Activated naive CD8-positive, alpha-beta T cell treated with anti-CD3 and anti-CD28 coated beads for 36 hours (primary cell): ENCODE measurements around the gene GRAMD1B. TPM values are rescaled to one million over a fixed set of nuclear protein-coding genes. Genes with fewer than 3 reads are reported as not detected.
A peak's percentile ranks its signal among the peaks of the same experiment; 100 is the strongest.

Source experiments
- DNase-seq: peaks from one replicate; pipeline ENCODE4 v3.0.0; 2021
- H3K27ac Mint-ChIP-seq: one replicate; pipeline ENCODE4 v1.8.0; 2022; ENCODE audit warnings: mild to moderate bottlenecking, moderate library complexity, mixed read lengths
- H3K27me3 Mint-ChIP-seq: one replicate; pipeline ENCODE4 v1.8.0; 2022; ENCODE audit warnings: mild to moderate bottlenecking, mixed read lengths
- H3K36me3 Mint-ChIP-seq: one replicate; pipeline ENCODE4 v1.8.0; 2021; ENCODE audit warnings: mild to moderate bottlenecking, mixed read lengths
- H3K4me1 Mint-ChIP-seq: one replicate; pipeline ENCODE4 v1.8.0; 2021; ENCODE audit warnings: mixed read lengths
- H3K4me3 Mint-ChIP-seq: one replicate; pipeline ENCODE4 v1.8.0; 2022; ENCODE audit warnings: mild to moderate bottlenecking, moderate library complexity, mixed read lengths
- H3K9me3 Mint-ChIP-seq: one replicate; pipeline ENCODE4 v1.8.0; 2022; ENCODE audit warnings: mixed read lengths
- total RNA-seq, 2 experiments: library from RNA; stranded (reverse); gene quantifications; one replicate each; pipeline ENCODE4 v1.2.3, GENCODE V29; 2021

Gene GRAMD1B
- total RNA-seq, 2 experiments from 2014 or later: 20.3 to 20.6 TPM

DNA sequence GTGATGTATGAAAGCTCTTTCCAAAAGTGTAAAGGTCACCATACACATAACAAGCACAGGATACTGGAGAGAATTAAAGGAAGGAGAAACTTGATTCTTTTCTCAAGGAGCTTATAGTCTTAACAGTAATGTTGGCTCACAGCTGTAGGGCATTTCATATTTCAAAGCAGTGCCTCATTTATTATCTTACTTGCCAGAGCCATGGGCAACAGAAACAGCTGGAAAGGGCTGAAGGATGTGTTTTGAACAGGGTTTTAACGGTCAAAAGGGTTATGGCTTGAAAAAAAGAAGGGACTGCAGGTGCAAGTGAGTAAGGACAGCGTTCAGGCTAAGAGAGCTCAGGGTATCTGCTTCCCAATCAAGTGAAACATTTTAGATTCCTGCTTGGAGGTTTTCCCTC is 2.7 kb upstream of the GRAMD1B start:
- H3K4me3 Mint-ChIP-seq: no peak overlapping the region
- H3K9me3 Mint-ChIP-seq: no peaks in the 10 kb centered on the region
- H3K36me3 Mint-ChIP-seq: peaks cover 9% of the 10 kb centered on the region
- peaks cover 16% of the 10 kb centered on the region for H3K4me1 Mint-ChIP-seq
- peaks cover 26% of the 10 kb centered on the region for H3K27me3 Mint-ChIP-seq
- no peak for DNase-seq
- H3K27ac Mint-ChIP-seq: no peak overlapping the region

DNA sequence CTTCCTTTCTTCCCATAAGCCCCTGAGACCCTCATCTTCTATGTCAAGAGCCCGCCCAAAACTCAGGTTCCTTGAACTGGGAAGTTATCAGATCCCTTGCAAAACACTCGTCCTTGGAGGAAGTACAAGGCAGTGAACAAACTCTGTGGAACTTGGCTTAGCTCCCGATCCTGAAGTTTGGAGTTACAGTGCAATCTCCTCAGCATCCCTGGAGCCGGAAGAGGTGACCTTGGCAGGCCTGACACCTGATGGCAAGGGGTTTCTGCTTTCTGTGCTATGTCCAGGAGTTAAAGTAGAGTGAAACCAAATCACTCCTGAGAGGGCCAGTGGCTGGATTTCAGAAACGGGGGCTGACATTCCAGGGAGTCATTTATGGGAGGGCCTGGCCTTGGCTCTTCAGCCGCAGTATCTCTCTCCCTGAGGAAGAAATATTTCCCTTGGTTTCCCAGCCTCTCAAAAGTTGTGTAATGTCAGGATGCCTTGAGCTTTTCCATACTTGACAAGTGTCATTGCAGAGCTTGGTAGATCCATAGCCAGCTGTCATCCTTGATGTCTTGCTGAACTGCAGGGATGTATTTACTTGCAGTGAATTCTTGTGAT is 1.9 kb upstream of the GRAMD1B start:
- Mint-ChIP-seq H3K4me1 (peaks cover 21% of the 10 kb centered on the region), H3K9me3 (no peaks in the 10 kb centered on the region), H3K4me3 (no peak overlapping the region), H3K27me3 (peaks cover 18% of the 10 kb centered on the region), H3K36me3 (peaks cover 15% of the 10 kb centered on the region), H3K27ac (no peak overlapping the region)
- no peak for DNase-seq

- Mint-ChIP-seq H3K4me1 (peaks cover 28% of the 10 kb centered on the region), H3K9me3 (no peaks in the 10 kb centered on the region), H3K4me3 (peak overlapping the region; percentile 90), H3K36me3 (peaks cover 20% of the 10 kb centered on the region), H3K27me3 (peaks cover 10% of the 10 kb centered on the region), H3K27ac (peak overlapping the region; percentile 3)
- no peak for DNase-seq
These were observed 733 bp upstream of the GRAMD1B start for GRCh38 chr11:123429336-123429735.

DNA sequence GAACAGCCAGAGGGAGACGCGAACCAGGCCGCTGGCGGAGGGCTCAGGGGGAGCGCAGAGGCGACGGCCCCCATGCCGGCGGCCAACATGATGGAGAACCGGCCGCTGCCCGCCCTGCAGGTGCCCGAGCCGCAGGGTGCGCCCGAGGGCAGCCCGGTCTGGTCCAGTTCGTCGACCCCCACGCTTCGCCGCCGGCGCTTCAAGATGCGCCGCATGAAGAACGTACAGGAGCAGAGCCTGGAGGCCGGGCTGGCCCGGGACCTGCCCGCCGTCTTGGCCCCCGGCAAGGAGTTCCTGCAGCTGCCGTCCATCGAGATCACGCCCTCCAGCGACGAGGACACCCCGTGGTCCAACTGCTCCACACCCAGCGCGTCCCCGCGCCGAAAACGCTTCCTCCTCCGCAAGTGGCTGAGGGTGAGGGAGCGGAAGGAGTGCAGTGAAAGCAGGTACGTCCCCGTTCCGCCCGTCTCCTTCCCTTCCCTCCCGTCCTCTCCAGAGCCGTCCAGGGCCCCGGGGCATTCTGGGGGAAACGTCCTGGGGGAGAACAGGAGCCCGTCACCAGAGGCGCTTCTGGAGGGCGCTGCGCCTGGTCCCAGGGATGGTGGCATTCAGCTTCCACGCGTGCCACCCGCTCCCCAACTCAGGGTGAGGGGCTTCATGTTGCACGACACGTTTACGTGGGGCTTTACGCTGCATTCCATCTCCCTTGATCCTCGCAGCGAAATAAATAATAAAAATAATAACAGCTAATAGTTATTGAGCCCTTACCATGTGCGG is 840 bp downstream of the GRAMD1B start:
- DNase-seq: peak; percentile 75
- H3K9me3 Mint-ChIP-seq: no peaks in the 10 kb centered on the region
- peaks cover 23% of the 10 kb centered on the region for H3K36me3 Mint-ChIP-seq
- H3K4me1 Mint-ChIP-seq: peaks cover 28% of the 10 kb centered on the region
- H3K27me3 Mint-ChIP-seq: peaks cover under 1% of the 10 kb centered on the region
- H3K27ac Mint-ChIP-seq: peak overlapping the region; percentile 65
- peak overlapping the region; percentile 90 for H3K4me3 Mint-ChIP-seq

GRCh38 chr11:123431619-123432018 is 1.6 kb downstream of the GRAMD1B start:
- H3K9me3 Mint-ChIP-seq: peaks cover 3% of the 10 kb centered on the region
- peak overlapping the region; percentile 90 for H3K4me3 Mint-ChIP-seq
- peak overlapping the region; percentile 42 for H3K27ac Mint-ChIP-seq
- DNase-seq: peak; percentile 17
- peaks cover 29% of the 10 kb centered on the region for H3K36me3 Mint-ChIP-seq
- peaks cover 33% of the 10 kb centered on the region for H3K4me1 Mint-ChIP-seq
- no peaks in the 10 kb centered on the region for H3K27me3 Mint-ChIP-seq

DNA sequence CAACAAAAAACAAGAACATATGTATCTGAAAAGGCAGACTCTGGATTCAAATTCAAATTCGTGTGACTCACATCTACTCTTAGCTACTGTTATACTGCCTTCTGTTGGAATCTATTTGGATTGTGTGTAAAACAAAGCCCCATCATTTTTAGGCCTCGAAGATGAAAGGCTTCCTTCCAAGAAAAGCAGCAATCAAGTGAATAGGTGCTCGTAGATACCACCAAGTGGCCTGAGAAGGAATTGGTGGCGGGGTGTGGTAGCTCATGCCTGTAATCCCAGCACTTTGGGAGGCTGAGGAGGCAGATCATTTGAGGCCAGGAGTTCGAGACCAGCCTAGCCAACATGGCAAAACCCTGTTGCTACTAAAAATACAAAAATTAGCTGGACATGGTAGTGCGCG is 4.2 kb downstream of the GRAMD1B start:
- no peak overlapping the region for H3K4me3 Mint-ChIP-seq
- H3K9me3 Mint-ChIP-seq: peaks cover 3% of the 10 kb centered on the region
- H3K27ac Mint-ChIP-seq: no peak overlapping the region
- peaks cover 57% of the 10 kb centered on the region for H3K4me1 Mint-ChIP-seq
- H3K27me3 Mint-ChIP-seq: no peaks in the 10 kb centered on the region
- DNase-seq: peak; percentile 31
- peaks cover 42% of the 10 kb centered on the region for H3K36me3 Mint-ChIP-seq

DNA sequence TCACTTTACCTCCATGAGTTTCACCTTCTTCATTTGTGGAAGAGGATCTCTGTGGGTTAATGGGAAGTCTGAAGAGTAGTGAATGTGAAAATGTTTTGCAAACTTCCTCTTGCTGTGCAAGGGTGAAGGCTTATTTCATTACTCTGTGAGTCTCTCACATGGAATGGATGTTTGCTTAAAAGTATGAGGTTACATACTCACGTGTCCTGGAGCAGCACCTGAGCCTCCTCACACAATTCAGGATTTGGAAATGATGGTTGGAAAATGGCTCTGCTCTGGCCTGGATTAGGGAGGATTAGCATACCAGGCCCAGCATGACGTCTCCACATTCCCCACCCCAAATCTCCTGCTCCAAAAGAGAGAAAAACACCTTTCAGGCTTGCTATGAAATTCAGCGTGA is 4.8 kb downstream of the GRAMD1B start:
- H3K27ac Mint-ChIP-seq: no peak overlapping the region
- no peak overlapping the region for H3K4me3 Mint-ChIP-seq
- H3K27me3 Mint-ChIP-seq: no peaks in the 10 kb centered on the region
- DNase-seq: no peak
- peaks cover 46% of the 10 kb centered on the region for H3K36me3 Mint-ChIP-seq
- H3K9me3 Mint-ChIP-seq: peaks cover 3% of the 10 kb centered on the region
- H3K4me1 Mint-ChIP-seq: peaks cover 57% of the 10 kb centered on the region

GRCh38 chr11:123437236-123437979 is 7.3 kb downstream of the GRAMD1B start:
- Mint-ChIP-seq H3K4me3 (no peak overlapping the region), H3K4me1 (peaks cover 53% of the 10 kb centered on the region), H3K9me3 (peaks cover 3% of the 10 kb centered on the region), H3K27me3 (no peaks in the 10 kb centered on the region), H3K27ac (peak overlapping the region; percentile 35), H3K36me3 (peaks cover 44% of the 10 kb centered on the region)
- no peak for DNase-seq

- peaks cover 3% of the 10 kb centered on the region for H3K9me3 Mint-ChIP-seq
- H3K27me3 Mint-ChIP-seq: no peaks in the 10 kb centered on the region
- no peak overlapping the region for H3K4me3 Mint-ChIP-seq
- no peak for DNase-seq
- peaks cover 37% of the 10 kb centered on the region for H3K36me3 Mint-ChIP-seq
- peak overlapping the region; percentile 54 for H3K27ac Mint-ChIP-seq
- peaks cover 48% of the 10 kb centered on the region for H3K4me1 Mint-ChIP-seq
These were observed 8.1 kb downstream of the GRAMD1B start for GRCh38 chr11:123438131-123438627.

DNA sequence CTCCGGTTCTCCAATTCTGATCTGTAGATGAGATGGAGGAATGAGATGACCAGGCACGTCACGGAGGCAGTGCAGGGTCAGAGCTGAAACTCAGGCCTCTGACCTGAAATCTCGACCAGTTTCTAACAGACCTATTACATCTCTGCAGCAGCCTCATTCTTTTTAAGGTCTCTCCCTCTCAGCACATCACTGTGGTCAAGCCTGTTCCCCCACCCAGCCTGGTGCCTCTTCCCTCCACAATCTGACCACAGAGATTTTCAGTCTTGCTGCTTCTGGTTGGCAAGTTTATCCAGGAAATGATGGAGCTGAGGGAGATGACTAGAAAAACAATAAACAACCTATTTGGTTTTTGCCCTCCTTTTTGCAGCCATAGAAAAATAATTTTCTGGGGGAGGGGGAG is 9.5 kb downstream of the GRAMD1B start:
- Mint-ChIP-seq H3K27ac (no peak overlapping the region), H3K4me1 (peaks cover 42% of the 10 kb centered on the region), H3K9me3 (peaks cover 3% of the 10 kb centered on the region), H3K27me3 (no peaks in the 10 kb centered on the region), H3K36me3 (peaks cover 30% of the 10 kb centered on the region), H3K4me3 (no peak overlapping the region)
- DNase-seq: no peak

DNA sequence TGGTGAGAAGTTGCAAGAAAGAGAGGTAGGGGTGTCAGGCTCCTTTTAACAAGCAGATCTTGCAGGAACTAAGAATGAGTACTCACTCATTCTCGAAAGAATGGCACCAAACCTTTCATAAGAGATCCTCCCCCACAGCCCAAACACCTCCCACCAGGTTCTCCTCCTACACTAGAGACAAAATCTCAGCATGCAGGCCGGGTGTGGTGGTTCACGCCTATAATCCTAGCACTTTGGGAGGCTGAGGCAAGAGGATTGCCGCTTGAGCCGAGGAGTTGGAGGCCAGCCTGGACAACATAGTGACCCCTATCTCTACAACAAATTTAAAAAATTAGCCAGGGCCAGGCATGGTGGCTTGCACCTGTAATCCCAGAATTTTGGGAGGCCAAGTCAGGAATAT is 11.1 kb downstream of the GRAMD1B start:
- Mint-ChIP-seq H3K9me3 (peaks cover 3% of the 10 kb centered on the region), H3K27ac (no peak overlapping the region), H3K4me3 (no peak overlapping the region), H3K27me3 (no peaks in the 10 kb centered on the region), H3K36me3 (peaks cover 28% of the 10 kb centered on the region), H3K4me1 (peaks cover 46% of the 10 kb centered on the region)
- DNase-seq: no peak

DNA sequence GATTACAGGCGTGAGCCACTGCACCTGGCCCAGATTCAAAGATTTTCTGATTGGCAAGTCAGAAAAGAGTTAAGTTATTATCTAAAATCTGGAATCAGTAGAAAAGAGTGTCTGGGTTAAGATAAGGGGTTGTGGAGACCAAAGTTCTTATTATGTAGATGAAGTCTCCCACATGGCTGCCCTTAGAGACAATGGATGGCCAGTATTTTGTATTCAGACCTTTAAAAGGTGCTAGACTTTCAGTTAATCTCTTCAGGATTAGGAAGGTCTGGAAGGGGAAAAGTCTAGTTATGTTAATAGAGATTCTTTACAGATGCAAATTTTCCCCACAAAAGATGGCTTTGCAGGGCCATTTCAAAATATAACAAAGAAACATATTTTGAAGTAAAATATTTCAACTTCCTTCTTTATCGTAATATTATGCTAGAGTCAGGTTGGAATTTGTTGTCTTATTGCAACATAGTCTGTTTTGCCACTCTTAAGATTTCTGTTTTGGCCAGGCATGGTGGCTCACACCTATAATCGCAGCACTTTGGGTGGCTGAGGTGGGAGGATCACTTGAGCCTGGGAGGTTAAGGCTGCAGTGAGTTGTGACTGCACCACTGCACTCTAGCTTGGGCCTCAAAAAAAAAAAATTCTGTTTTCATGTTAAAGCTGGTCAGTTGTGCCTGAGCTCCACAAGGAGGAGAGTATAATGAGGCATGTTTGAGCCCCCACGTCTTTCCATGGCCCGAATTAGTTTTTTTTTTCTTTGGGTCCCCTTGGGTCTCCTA is 14.0 kb downstream of the GRAMD1B start:
- Mint-ChIP-seq H3K27me3 (no peaks in the 10 kb centered on the region), H3K9me3 (no peaks in the 10 kb centered on the region), H3K4me3 (no peak overlapping the region), H3K27ac (no peak overlapping the region), H3K36me3 (peaks cover 9% of the 10 kb centered on the region), H3K4me1 (peaks cover 23% of the 10 kb centered on the region)
- DNase-seq: no peak

- no peak overlapping the region for H3K27ac Mint-ChIP-seq
- H3K36me3 Mint-ChIP-seq: peaks cover 1% of the 10 kb centered on the region
- DNase-seq: no peak
- no peaks in the 10 kb centered on the region for H3K27me3 Mint-ChIP-seq
- peaks cover 30% of the 10 kb centered on the region for H3K4me1 Mint-ChIP-seq
- no peak overlapping the region for H3K4me3 Mint-ChIP-seq
- no peaks in the 10 kb centered on the region for H3K9me3 Mint-ChIP-seq
These were observed 18.8 kb downstream of the GRAMD1B start for GRCh38 chr11:123448823-123449222.

GRCh38 chr11:123449436-123449835 is 19.4 kb downstream of the GRAMD1B start:
- DNase-seq: no peak
- H3K36me3 Mint-ChIP-seq: peaks cover 1% of the 10 kb centered on the region
- no peak overlapping the region for H3K4me3 Mint-ChIP-seq
- H3K27me3 Mint-ChIP-seq: no peaks in the 10 kb centered on the region
- H3K4me1 Mint-ChIP-seq: peaks cover 36% of the 10 kb centered on the region
- no peak overlapping the region for H3K27ac Mint-ChIP-seq
- no peaks in the 10 kb centered on the region for H3K9me3 Mint-ChIP-seq
